MM.1S (cell line): Measurements from ENCODE around the gene KRTAP5-9.

ENCODE experiments used
- EZH2 ChIP-seq: fragments of 300-600 bp; sonication (generic); optimal IDR thresholded peaks from 2 replicates; pipeline ENCODE3; 2017; ENCODE audit warnings: low read depth, mild to moderate bottlenecking, antibody characterized with exemption, low read length, mixed read lengths
- TF ChIP-seq, protein P1 (sequence below): fragments of 300-600 bp; sonication (generic); IDR thresholded peaks from 2 replicates; pipeline ENCODE4 v1.5.1; 2016; ENCODE audit warnings: antibody characterized with exemption, low read length, mixed read lengths

DNA sequence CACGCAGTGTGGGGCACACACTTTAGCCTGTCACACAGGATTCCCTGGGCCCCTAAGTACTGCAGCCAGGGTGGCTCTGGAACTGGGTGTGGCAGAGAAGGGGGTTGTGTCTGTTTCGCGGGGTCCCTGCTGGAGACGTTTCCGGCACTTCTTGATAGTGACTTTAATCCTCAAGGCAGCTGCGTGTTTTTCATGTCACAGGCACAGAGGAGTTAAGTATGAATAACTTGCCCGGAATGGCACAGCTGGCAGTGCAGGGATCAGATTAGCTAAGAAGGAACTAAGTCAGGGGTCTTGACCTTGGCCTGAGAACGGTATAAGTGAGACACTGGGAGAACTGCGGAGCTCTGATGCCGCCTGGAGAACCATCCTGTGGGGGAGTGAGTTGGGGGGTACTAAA, 28.7 kb upstream of the KRTAP5-9 start:
- TF ChIP-seq, protein P1, sequence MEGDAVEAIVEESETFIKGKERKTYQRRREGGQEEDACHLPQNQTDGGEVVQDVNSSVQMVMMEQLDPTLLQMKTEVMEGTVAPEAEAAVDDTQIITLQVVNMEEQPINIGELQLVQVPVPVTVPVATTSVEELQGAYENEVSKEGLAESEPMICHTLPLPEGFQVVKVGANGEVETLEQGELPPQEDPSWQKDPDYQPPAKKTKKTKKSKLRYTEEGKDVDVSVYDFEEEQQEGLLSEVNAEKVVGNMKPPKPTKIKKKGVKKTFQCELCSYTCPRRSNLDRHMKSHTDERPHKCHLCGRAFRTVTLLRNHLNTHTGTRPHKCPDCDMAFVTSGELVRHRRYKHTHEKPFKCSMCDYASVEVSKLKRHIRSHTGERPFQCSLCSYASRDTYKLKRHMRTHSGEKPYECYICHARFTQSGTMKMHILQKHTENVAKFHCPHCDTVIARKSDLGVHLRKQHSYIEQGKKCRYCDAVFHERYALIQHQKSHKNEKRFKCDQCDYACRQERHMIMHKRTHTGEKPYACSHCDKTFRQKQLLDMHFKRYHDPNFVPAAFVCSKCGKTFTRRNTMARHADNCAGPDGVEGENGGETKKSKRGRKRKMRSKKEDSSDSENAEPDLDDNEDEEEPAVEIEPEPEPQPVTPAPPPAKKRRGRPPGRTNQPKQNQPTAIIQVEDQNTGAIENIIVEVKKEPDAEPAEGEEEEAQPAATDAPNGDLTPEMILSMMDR, result no peak
- TF ChIP-seq EZH2, result no peak
